Suprapubic skin (tissue), 4 donors: ENCODE results near the gene ST6GALNAC4. TPM values are rescaled to one million over a fixed set of nuclear protein-coding genes. Genes with fewer than 3 reads are reported as not detected.
"Not testable (repeated sequence)": the region's sequence is repeated elsewhere in the genome, so short reads cannot be mapped to it uniquely, and the experiment has no call there.

Experiments used
- DNase-seq, 2 donors: peaks; one replicate each; pipeline ENCODE4 v3.0.0-alpha.2; 2019; ENCODE audit warnings: low spot score in 2 of 2
- H3K27ac ChIP-seq: fragments of 200-600 bp; sonication (generic); one replicate; pipeline ENCODE4 v1.5.1; 2019
- H3K27me3 ChIP-seq: fragments of 200-600 bp; sonication (generic); one replicate; pipeline ENCODE4 v1.5.1; 2019
- H3K36me3 ChIP-seq: fragments of 200-600 bp; sonication (generic); one replicate; pipeline ENCODE4 v1.5.1; 2019
- H3K4me1 ChIP-seq: fragments of 200-600 bp; sonication (generic); one replicate; pipeline ENCODE4 v1.5.1; 2019
- H3K4me3 ChIP-seq: fragments of 200-600 bp; sonication (generic); one replicate; pipeline ENCODE4 v1.5.1; 2019; ENCODE audit warnings: mild to moderate bottlenecking
- H3K9me3 ChIP-seq: fragments of 200-600 bp; sonication (generic); one replicate; pipeline ENCODE4 v1.5.1; 2019
- EP300 ChIP-seq: sonication (generic); formaldehyde crosslinking; IDR thresholded peaks from one replicate; pipeline ENCODE4 v1.6.1; 2017; ENCODE audit warnings: antibody characterized with exemption
- POLR2A ChIP-seq, 2 donors: fragments of 450-650 bp; IDR thresholded peaks; one replicate each; pipeline ENCODE4 v1.6.1; 2017; ENCODE audit warnings: antibody characterized with exemption in 2 of 2, mild to moderate bottlenecking in 2 of 2, moderate library complexity in 2 of 2
- POLR2AphosphoS5 ChIP-seq, 3 donors: sonication (generic); formaldehyde crosslinking; IDR thresholded peaks; one replicate each; pipeline ENCODE4 v1.6.1; 2017; ENCODE audit warnings: antibody characterized with exemption in 3 of 3
- WGBS: methylation state at CpG from one replicate; pipeline ENCODE4 v1.1.5; 2018; 5-methylcytosine and 5-hydroxymethylcytosine counted together
- total RNA-seq, 4 donors: library from RNA; depleted of rRNA; stranded (reverse); fragments of >200 nt; gene quantifications; one replicate each; pipeline ENCODE4 v1.1.0, GENCODE V29; 2016
- TF ChIP-seq, protein P1 (sequence below), 2 donors: fragments of 200-600 bp in 1 of 2; fragments of 450-650 bp in 1 of 2; sonication (generic) in 1 of 2; IDR thresholded peaks; one replicate each; pipeline ENCODE4 v1.5.1; 2016 to 2019; ENCODE audit warnings: antibody characterized with exemption in 2 of 2, mild to moderate bottlenecking in 1 of 2, moderate library complexity in 1 of 2

Gene ST6GALNAC4
- total RNA-seq, 4 donors from 2014 or later = 14.6 to 25.2 (median 20.2) TPM

DNA sequence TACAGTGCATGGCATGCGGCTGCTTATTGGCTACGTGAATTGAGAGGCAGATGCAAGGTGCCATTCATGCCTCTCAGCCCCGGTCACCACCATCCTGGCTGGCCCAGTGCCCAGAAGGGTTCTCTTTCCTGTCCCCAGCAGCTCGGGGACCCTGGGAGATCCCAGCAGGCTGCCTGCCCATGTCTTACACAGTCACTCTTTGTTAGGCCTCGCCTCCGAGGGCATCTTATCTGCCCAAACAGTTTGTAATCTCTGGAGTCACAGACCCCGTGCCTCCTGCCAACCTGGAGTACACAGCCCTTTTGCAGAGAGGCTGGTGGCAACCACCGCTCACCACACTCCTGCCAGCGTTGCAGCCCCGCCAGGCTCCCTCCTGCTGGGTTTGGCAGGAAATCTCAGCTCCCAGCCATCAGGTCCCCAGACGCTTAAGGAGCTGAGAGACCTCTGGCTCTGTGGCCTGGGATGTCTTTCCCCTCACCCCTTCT, 32.4 kb downstream of the ST6GALNAC4 start:
- Histone ChIP-seq H3K9me3 (no peaks in the 10 kb centered on the region), H3K36me3 (peaks cover 44% of the 10 kb centered on the region), H3K4me1 (peaks cover 10% of the 10 kb centered on the region), H3K27me3 (no peaks in the 10 kb centered on the region), H3K4me3 (no peak overlapping the region), H3K27ac (peak overlapping the region; percentile 18)
- no peak for DNase-seq
- TF ChIP-seq EP300 = no peak
- no peak for TF ChIP-seq POLR2A (IDR thresholded peaks at IDR 0.05)
- TF ChIP-seq POLR2AphosphoS5 (IDR thresholded peaks at IDR 0.05) = no peak
- TF ChIP-seq, protein P1, sequence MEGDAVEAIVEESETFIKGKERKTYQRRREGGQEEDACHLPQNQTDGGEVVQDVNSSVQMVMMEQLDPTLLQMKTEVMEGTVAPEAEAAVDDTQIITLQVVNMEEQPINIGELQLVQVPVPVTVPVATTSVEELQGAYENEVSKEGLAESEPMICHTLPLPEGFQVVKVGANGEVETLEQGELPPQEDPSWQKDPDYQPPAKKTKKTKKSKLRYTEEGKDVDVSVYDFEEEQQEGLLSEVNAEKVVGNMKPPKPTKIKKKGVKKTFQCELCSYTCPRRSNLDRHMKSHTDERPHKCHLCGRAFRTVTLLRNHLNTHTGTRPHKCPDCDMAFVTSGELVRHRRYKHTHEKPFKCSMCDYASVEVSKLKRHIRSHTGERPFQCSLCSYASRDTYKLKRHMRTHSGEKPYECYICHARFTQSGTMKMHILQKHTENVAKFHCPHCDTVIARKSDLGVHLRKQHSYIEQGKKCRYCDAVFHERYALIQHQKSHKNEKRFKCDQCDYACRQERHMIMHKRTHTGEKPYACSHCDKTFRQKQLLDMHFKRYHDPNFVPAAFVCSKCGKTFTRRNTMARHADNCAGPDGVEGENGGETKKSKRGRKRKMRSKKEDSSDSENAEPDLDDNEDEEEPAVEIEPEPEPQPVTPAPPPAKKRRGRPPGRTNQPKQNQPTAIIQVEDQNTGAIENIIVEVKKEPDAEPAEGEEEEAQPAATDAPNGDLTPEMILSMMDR (IDR thresholded peaks at IDR 0.05) = no peak
- 43% methylated on average over 7 of the region's 11 CpGs for WGBS

DNA sequence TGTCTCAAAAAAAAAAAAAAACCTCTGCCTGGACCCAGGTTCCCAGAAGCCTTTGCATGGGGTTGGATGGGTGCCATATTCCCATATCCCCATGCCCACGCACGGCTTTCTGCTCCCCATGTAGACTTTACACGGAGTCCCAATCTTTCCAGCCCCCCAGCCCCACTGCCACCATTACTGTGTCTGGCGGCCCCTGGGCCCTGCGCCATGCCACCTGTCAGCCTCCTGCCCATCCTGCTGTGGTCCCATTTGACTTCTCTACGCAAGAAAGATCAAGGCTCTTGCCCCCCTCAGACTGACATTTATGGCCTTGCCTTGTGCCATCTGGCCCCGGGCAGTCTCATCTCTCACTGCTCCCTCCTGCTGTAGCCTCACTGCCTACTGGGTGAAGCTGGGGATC, 32.9 kb downstream of the ST6GALNAC4 start:
- Histone ChIP-seq H3K27ac (no peak overlapping the region), H3K36me3 (peaks cover 43% of the 10 kb centered on the region), H3K4me1 (peaks cover 10% of the 10 kb centered on the region), H3K4me3 (no peak overlapping the region), H3K27me3 (no peaks in the 10 kb centered on the region), H3K9me3 (no peaks in the 10 kb centered on the region)
- WGBS = 77% methylated on average over 7 of the region's 7 CpGs
- no peak for TF ChIP-seq POLR2AphosphoS5 (IDR thresholded peaks at IDR 0.05)
- no peak for TF ChIP-seq EP300
- TF ChIP-seq, protein P1 (IDR thresholded peaks at IDR 0.05) = no peak
- DNase-seq = no peak

DNA sequence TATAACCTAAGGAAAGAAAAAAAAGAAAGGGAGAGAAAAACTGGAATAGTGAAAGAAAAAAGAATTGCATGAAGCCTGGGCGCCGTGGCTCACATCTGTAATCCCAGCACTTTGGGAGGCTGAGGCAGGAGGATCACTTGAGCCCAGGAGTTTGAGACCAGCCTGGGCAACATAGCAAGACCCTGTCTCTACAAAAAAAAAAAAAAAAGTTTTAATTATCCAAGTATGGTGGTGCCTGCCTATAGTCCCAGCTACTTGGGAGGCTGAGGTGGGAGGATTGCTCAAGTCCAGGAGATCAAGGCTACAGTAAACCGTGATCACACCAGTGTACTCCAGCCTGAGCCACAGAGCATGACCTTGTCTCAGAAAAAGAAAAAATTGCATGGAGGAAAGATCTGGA, 35.1 kb downstream of the ST6GALNAC4 start:
- not testable (repeated sequence) for H3K27ac ChIP-seq, DNase-seq, H3K27me3 ChIP-seq, H3K4me3 ChIP-seq, H3K9me3 ChIP-seq
- peaks cover 28% of the 10 kb centered on the region for H3K4me1 ChIP-seq
- peaks cover 21% of the 10 kb centered on the region for H3K36me3 ChIP-seq
- WGBS = 92% methylated on average over 3 of the region's 3 CpGs

GRCh38 chr9:127880143-127880542, 36.7 kb downstream of the ST6GALNAC4 start:
- WGBS = 78% methylated on average over 8 of the region's 8 CpGs
- Histone ChIP-seq H3K27ac (no peak overlapping the region), H3K36me3 (peaks cover 7% of the 10 kb centered on the region), H3K9me3 (no peaks in the 10 kb centered on the region), H3K4me1 (peaks cover 43% of the 10 kb centered on the region), H3K4me3 (no peak overlapping the region), H3K27me3 (no peaks in the 10 kb centered on the region)
- DNase-seq = no peak
- no peak for TF ChIP-seq EP300
- no peak for TF ChIP-seq POLR2A (IDR thresholded peaks at IDR 0.05)
- no peak for TF ChIP-seq POLR2AphosphoS5 (IDR thresholded peaks at IDR 0.05)
- TF ChIP-seq, protein P1 (IDR thresholded peaks at IDR 0.05) = no peak

DNA sequence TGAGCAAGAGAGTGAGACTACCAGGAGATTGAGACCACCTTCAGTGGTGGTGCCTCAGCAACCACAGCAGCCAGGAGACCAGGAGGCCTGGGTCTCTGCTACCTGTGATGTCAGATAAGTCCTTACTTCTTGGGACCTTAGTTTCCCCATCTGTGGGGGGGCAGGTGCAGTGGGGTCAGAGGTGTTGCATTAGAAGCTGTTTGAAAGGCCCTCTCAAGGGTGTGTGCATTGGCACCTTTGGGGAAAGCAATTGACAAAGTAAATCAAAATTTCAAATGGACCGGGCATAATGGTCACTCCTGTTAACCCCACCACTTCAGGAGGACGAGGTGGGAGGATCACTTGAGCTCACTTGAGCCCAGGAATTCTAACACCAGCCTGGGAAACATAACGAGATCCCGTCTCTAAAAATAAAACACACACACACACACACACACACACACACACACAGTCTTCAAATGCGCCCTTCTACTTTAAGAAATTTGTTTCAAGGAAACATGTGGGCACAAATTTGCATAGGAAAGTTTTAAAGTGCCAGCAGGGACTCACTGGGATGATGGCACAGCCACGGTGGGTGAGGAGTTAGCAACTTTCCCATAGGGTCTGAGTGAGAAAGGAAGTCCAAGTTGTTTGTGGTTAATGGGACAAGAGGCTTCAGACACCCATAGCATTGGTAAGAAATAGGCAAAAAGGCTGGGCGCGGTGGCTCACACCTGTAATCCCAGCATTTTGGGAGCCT, 38.0 kb downstream of the ST6GALNAC4 start:
- TF ChIP-seq EP300 (no peak), POLR2AphosphoS5 (IDR thresholded peaks at IDR 0.05) (no peak), POLR2A (IDR thresholded peaks at IDR 0.05) (no peak)
- TF ChIP-seq, protein P1 (IDR thresholded peaks at IDR 0.05) = no peak
- H3K27ac ChIP-seq = no peak overlapping the region
- H3K27me3 ChIP-seq = no peaks in the 10 kb centered on the region
- no peaks in the 10 kb centered on the region for H3K9me3 ChIP-seq
- no peak for DNase-seq
- H3K36me3 ChIP-seq = no peaks in the 10 kb centered on the region
- H3K4me1 ChIP-seq = peaks cover 46% of the 10 kb centered on the region
- WGBS = 50% methylated on average over 8 of the region's 8 CpGs
- H3K4me3 ChIP-seq = no peak overlapping the region
